CD8-positive, alpha-beta memory T cell (primary cell): ENCODE data around the gene DLG1. TPM values are rescaled to one million over a fixed set of nuclear protein-coding genes. Genes with fewer than 3 reads are reported as not detected.
A peak's percentile ranks its signal among the peaks of the same experiment; 100 is the strongest.

Experiments
- CTCF ChIA-PET: fragments of 350-600 bp; sonication (Branson Sonifier 250); formaldehyde crosslinking; loops from one replicate; lab custom pipeline; 2021; ENCODE audit warnings: antibody characterized with exemption; lab: Charles Lee
- POLR2A ChIA-PET: fragments of 350-600 bp; sonication (Branson Sonifier 250); formaldehyde crosslinking; loops from one replicate; lab custom pipeline; 2021; ENCODE audit warnings: antibody characterized with exemption; lab: Charles Lee
- DNase-seq, 5 donors: peaks; one replicate each; pipeline versions ENCODE4 v3.0.0 to v3.0.0-alpha.2; 2020 to 2022; ENCODE audit warnings: mixed read lengths in 1 of 5
- H3K27ac ChIP-seq: one replicate; pipeline ENCODE4 v1.7.0; 2013; ENCODE audit warnings: low read depth, mild to moderate bottlenecking, low read length, moderate library complexity
- H3K27me3 ChIP-seq: 2 replicates; pipeline ENCODE4 v1.7.0; 2013; ENCODE audit warnings: low read length, mild to moderate bottlenecking; ENCODE audit not compliant: insufficient read depth, poor library complexity, severe bottlenecking
- H3K36me3 ChIP-seq: 2 replicates; pipeline ENCODE4 v1.7.0; 2013; ENCODE audit warnings: mild to moderate bottlenecking, low read length, moderate library complexity; ENCODE audit not compliant: insufficient read depth
- H3K4me1 ChIP-seq: 2 replicates; pipeline ENCODE4 v1.7.0; 2013; ENCODE audit warnings: mild to moderate bottlenecking, low read length, moderate library complexity; ENCODE audit not compliant: insufficient read depth
- H3K4me3 ChIP-seq: 2 replicates; pipeline ENCODE4 v1.7.0; 2013; ENCODE audit warnings: mild to moderate bottlenecking, low read length
- H3K9me3 ChIP-seq: 2 replicates; pipeline ENCODE4 v1.7.0; 2013; ENCODE audit warnings: mild to moderate bottlenecking, low read length
- H3K27ac Mint-ChIP-seq, 8 donors: one replicate each; pipeline ENCODE4 v1.8.0; 2020 to 2021; ENCODE audit warnings: mixed read lengths in 8 of 8, mild to moderate bottlenecking in 6 of 8, inconsistent platforms in 3 of 8, moderate library complexity in 3 of 8
- H3K27me3 Mint-ChIP-seq, 2 donors: one replicate each; pipeline ENCODE4 v1.8.0; 2020 to 2021; ENCODE audit warnings: mixed read lengths in 2 of 2, mild to moderate bottlenecking in 1 of 2, moderate library complexity in 1 of 2
- H3K36me3 Mint-ChIP-seq, 3 donors: one replicate each; pipeline ENCODE4 v1.8.0; 2020 to 2021; ENCODE audit warnings: mixed read lengths in 3 of 3, inconsistent platforms in 1 of 3, mild to moderate bottlenecking in 1 of 3
- H3K4me1 Mint-ChIP-seq, 3 donors: one replicate each; pipeline ENCODE4 v1.8.0; 2020 to 2021; ENCODE audit warnings: mixed read lengths in 3 of 3, inconsistent platforms in 1 of 3, mild to moderate bottlenecking in 1 of 3
- H3K4me3 Mint-ChIP-seq, 7 donors: one replicate each; pipeline ENCODE4 v1.8.0; 2020 to 2021; ENCODE audit warnings: mixed read lengths in 7 of 7, mild to moderate bottlenecking in 6 of 7, moderate library complexity in 4 of 7, inconsistent platforms in 2 of 7
- H3K9me3 Mint-ChIP-seq, 5 donors: one replicate each; pipeline ENCODE4 v1.8.0; 2020 to 2022; ENCODE audit warnings: mixed read lengths in 5 of 5, mild to moderate bottlenecking in 3 of 5, moderate library complexity in 2 of 5, inconsistent platforms in 1 of 5
- polyA plus RNA-seq: library from polyadenylated mRNA; unstranded; fragments of 300-500 nt; fragmentation: Illumina TruSeq; gene quantifications from one replicate; pipeline ENCODE4 v1.2.3, GENCODE V29; 2021
- total RNA-seq, 2 experiments: library from RNA; stranded (reverse); gene quantifications; one replicate each; pipeline ENCODE4 v1.2.3, GENCODE V29; 2021

Gene DLG1
- total and polyA plus RNA-seq, 3 experiments from 2014 or later, result 30.5 to 51.2 (median 49.2) TPM

DNA sequence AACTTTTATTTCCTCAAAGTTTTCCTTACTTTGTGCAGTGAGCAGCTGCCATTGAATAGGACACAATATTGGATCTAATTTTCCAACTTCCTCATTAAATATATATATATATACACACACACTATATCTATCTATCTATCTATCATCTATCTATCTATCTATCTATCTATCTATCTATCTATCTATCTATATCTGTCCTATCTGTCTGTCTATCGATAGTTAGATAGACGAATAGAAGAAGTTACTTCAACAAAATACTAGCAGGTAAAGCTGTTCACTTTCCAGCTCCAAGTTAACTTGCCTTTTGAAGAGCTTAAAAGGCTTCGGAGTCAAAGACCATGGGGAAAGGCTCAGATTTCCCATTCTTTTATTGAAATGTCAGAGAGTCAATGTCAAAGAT is 3.6 kb upstream of the DLG1 start:
- peak overlapping the region in 1 of 7 donors; percentile 38 for H3K4me3 Mint-ChIP-seq
- Histone ChIP-seq H3K27me3 (peaks cover 5% of the 10 kb centered on the region), H3K4me1 (peaks cover 15% of the 10 kb centered on the region), H3K36me3 (no peaks in the 10 kb centered on the region), H3K27ac (no peak overlapping the region), H3K4me3 (no peak overlapping the region), H3K9me3 (no peaks in the 10 kb centered on the region)
- H3K9me3 Mint-ChIP-seq, result no peaks in the 10 kb centered on the region
- ChIA-PET POLR2A (no interaction called here), CTCF (interaction anchor here (1.2 kb wide), 1 partner anchor 28 kb away, joined by 3 read pairs; no protein-coding TSS in a partner anchor)
- peaks cover 0 to 11% (median 0%) of the 10 kb centered on the region in 3 donors for H3K36me3 Mint-ChIP-seq
- H3K4me1 Mint-ChIP-seq, result peaks cover 34 to 40% (median 37%) of the 10 kb centered on the region in 3 donors
- peak overlapping the region in 1 of 8 donors; percentile 25 for H3K27ac Mint-ChIP-seq
- H3K27me3 Mint-ChIP-seq, result peaks cover 9 to 15% of the 10 kb centered on the region in 2 donors
- DNase-seq, result no peak

GRCh38 chr3:197300361-197300760 is 1.9 kb upstream of the DLG1 start:
- H3K4me1 Mint-ChIP-seq, result peaks cover 38 to 47% (median 44%) of the 10 kb centered on the region in 3 donors
- no peak for DNase-seq
- peak overlapping the region in 1 of 8 donors; percentile 98 for H3K27ac Mint-ChIP-seq
- H3K9me3 Mint-ChIP-seq, result no peaks in the 10 kb centered on the region
- peaks cover 0 to 18% (median 0%) of the 10 kb centered on the region in 3 donors for H3K36me3 Mint-ChIP-seq
- ChIA-PET POLR2A (no interaction called here), CTCF (no interaction called here)
- Histone ChIP-seq H3K27ac (no peak overlapping the region), H3K4me3 (no peak overlapping the region), H3K36me3 (no peaks in the 10 kb centered on the region), H3K27me3 (peaks cover 5% of the 10 kb centered on the region), H3K4me1 (peaks cover 26% of the 10 kb centered on the region), H3K9me3 (no peaks in the 10 kb centered on the region)
- H3K27me3 Mint-ChIP-seq, result peaks cover 8 to 15% of the 10 kb centered on the region in 2 donors
- H3K4me3 Mint-ChIP-seq, result peak overlapping the region in 3 of 7 donors; percentile 26 to 99 (median 36)

DNA sequence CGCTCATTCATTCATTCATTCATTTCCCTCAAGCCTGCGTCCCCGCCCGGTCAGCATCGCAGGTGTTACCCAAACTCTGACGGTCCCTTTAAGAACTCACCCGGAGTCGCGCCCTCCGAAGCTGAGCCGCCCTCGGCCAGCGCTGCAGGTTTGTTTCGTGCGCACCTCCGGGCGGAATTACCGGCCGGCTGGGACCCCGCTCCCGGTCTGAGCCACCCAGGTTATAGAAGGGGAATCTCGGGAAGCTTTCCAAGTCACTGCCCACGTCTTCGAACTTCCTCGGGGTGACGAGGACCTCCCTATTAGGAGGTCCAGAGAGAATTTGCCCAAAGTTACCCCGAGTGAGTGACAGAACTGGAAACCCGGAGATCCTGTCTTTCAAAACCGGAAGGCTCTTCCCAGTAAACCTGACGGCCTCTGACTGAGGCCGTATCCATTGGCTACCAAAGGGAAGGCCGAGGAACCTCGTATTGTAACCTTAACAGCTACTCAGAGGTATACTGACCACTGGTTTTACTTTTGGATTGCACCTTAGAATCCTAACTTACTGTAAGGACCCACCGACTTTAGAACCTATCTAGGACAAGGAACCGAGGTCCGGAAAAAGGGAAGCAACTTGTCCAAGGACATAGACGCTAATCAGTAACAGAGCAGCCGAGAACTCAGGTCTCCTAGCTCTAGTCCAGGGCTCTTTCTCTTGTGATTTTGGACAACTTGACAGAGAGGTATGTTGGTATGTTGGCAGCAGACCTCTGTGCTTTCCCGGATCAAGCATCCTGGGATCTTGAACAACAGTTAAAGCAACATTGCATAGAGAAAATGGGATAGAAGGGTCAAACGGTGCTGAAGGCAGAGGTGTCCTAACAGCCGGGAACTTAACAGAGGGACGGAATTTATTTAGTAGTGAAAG is 788 bp upstream of the DLG1 start:
- DNase-seq, result peak in 4 of 5 donors; percentile 7 to 51 (median 12)
- Mint-ChIP-seq H3K9me3 (no peaks in the 10 kb centered on the region), H3K4me3 (peak overlapping the region; percentile 89 to 99 (median 93)), H3K27ac (peak overlapping the region in 6 of 8 donors; percentile 11 to 98 (median 86)), H3K27me3 (peaks cover 5 to 15% of the 10 kb centered on the region in 2 donors), H3K36me3 (peaks cover 0 to 22% (median 0%) of the 10 kb centered on the region in 3 donors), H3K4me1 (peaks cover 39 to 57% (median 47%) of the 10 kb centered on the region in 3 donors)
- H3K4me3 ChIP-seq, result peak overlapping the region; percentile 92
- H3K4me1 ChIP-seq, result peaks cover 26% of the 10 kb centered on the region
- no peaks in the 10 kb centered on the region for H3K27me3 ChIP-seq
- no peaks in the 10 kb centered on the region for H3K36me3 ChIP-seq
- no peaks in the 10 kb centered on the region for H3K9me3 ChIP-seq
- POLR2A ChIA-PET, result no interaction called here
- CTCF ChIA-PET, result interaction anchor here (0.7 kb wide), 1 partner anchor 9 kb away, joined by 3 read pairs; no protein-coding TSS in a partner anchor
- H3K27ac ChIP-seq, result peak overlapping the region; percentile 71

- peaks cover 5 to 8% of the 10 kb centered on the region in 2 donors for H3K27me3 Mint-ChIP-seq
- H3K27me3 ChIP-seq, result no peaks in the 10 kb centered on the region
- H3K4me1 ChIP-seq, result peaks cover 30% of the 10 kb centered on the region
- peaks cover 0 to 30% (median 5%) of the 10 kb centered on the region in 3 donors for H3K36me3 Mint-ChIP-seq
- peak overlapping the region; percentile 89 to 99 (median 95) for H3K4me3 Mint-ChIP-seq
- ChIA-PET CTCF (interaction anchor here (0.6 to 0.9 kb wide), 2 partner anchors 41 to 102 kb away, joined by 3 to 6 read pairs; no protein-coding TSS in a partner anchor), POLR2A (interaction anchor here (0.6 to 1.2 kb wide), 5 partner anchors 8 to 453 kb away, joined by 3 to 5 read pairs (median 3); no protein-coding TSS in a partner anchor)
- peaks cover 40 to 57% (median 50%) of the 10 kb centered on the region in 3 donors for H3K4me1 Mint-ChIP-seq
- no peaks in the 10 kb centered on the region for H3K36me3 ChIP-seq
- H3K9me3 Mint-ChIP-seq, result no peaks in the 10 kb centered on the region
- peak overlapping the region; percentile 71 for H3K27ac ChIP-seq
- no peaks in the 10 kb centered on the region for H3K9me3 ChIP-seq
- peak overlapping the region; percentile 88 to 98 (median 94) for H3K27ac Mint-ChIP-seq
- peak; percentile 83 to 90 (median 86) for DNase-seq
- peak overlapping the region; percentile 92 for H3K4me3 ChIP-seq
Observed at GRCh38 chr3:197297476-197298340, 704 bp downstream of the DLG1 start.

- peak overlapping the region; percentile 92 for H3K4me3 ChIP-seq
- H3K4me1 Mint-ChIP-seq, result peaks cover 42 to 61% (median 54%) of the 10 kb centered on the region in 3 donors
- H3K27me3 ChIP-seq, result no peaks in the 10 kb centered on the region
- H3K27me3 Mint-ChIP-seq, result peaks cover 5 to 8% of the 10 kb centered on the region in 2 donors
- ChIA-PET POLR2A (no interaction called here), CTCF (interaction anchor here (0.6 kb wide), 1 partner anchor 102 kb away, joined by 3 read pairs; no protein-coding TSS in a partner anchor)
- H3K36me3 Mint-ChIP-seq, result peaks cover 0 to 34% (median 6%) of the 10 kb centered on the region in 3 donors
- no peaks in the 10 kb centered on the region for H3K9me3 ChIP-seq
- H3K27ac ChIP-seq, result peak overlapping the region; percentile 71
- DNase-seq, result peak in 1 of 5 donors; percentile 30
- peak overlapping the region; percentile 88 to 98 (median 94) for H3K27ac Mint-ChIP-seq
- H3K9me3 Mint-ChIP-seq, result no peaks in the 10 kb centered on the region
- H3K4me1 ChIP-seq, result peaks cover 35% of the 10 kb centered on the region
- peak overlapping the region; percentile 89 to 99 (median 95) for H3K4me3 Mint-ChIP-seq
- H3K36me3 ChIP-seq, result no peaks in the 10 kb centered on the region
Observed at GRCh38 chr3:197297002-197297401, 1.4 kb downstream of the DLG1 start.

- Mint-ChIP-seq H3K36me3 (peaks cover 0 to 39% (median 7%) of the 10 kb centered on the region in 3 donors), H3K27me3 (peaks cover 5 to 8% of the 10 kb centered on the region in 2 donors), H3K9me3 (no peaks in the 10 kb centered on the region), H3K4me1 (peaks cover 46 to 66% (median 59%) of the 10 kb centered on the region in 3 donors), H3K4me3 (peak overlapping the region; percentile 89 to 99 (median 95)), H3K27ac (peak overlapping the region; percentile 88 to 98 (median 94))
- DNase-seq, result no peak
- Histone ChIP-seq H3K9me3 (no peaks in the 10 kb centered on the region), H3K36me3 (no peaks in the 10 kb centered on the region), H3K4me1 (peaks cover 37% of the 10 kb centered on the region), H3K27me3 (no peaks in the 10 kb centered on the region), H3K4me3 (peak overlapping the region; percentile 92), H3K27ac (peak overlapping the region; percentile 71)
- ChIA-PET CTCF (no interaction called here), POLR2A (no interaction called here)
Observed at GRCh38 chr3:197296545-197296944, 1.9 kb downstream of the DLG1 start.

GRCh38 chr3:197295871-197296270 is 2.5 kb downstream of the DLG1 start:
- Histone ChIP-seq H3K27me3 (no peaks in the 10 kb centered on the region), H3K9me3 (no peaks in the 10 kb centered on the region), H3K27ac (no peak overlapping the region), H3K36me3 (no peaks in the 10 kb centered on the region), H3K4me1 (peaks cover 37% of the 10 kb centered on the region), H3K4me3 (no peak overlapping the region)
- peaks cover 50 to 73% (median 66%) of the 10 kb centered on the region in 3 donors for H3K4me1 Mint-ChIP-seq
- CTCF ChIA-PET, result no interaction called here
- peaks cover 3 to 8% of the 10 kb centered on the region in 2 donors for H3K27me3 Mint-ChIP-seq
- POLR2A ChIA-PET, result no interaction called here
- H3K4me3 Mint-ChIP-seq, result peak overlapping the region; percentile 5 to 99 (median 38)
- no peak for DNase-seq
- peaks cover 0 to 45% (median 7%) of the 10 kb centered on the region in 3 donors for H3K36me3 Mint-ChIP-seq
- H3K9me3 Mint-ChIP-seq, result no peaks in the 10 kb centered on the region
- H3K27ac Mint-ChIP-seq, result peak overlapping the region; percentile 5 to 98 (median 61)
